HFFc6 (cell line): ENCODE data around the gene TFCP2L1. TPM values are rescaled to one million over a fixed set of nuclear protein-coding genes. Genes with fewer than 3 reads are reported as not detected.

Source experiments
- DNase-seq: peaks from one replicate; pipeline ENCODE4 v3.0.0-alpha.2; 2018
- H3K27ac Mint-ChIP-seq: 2 replicates; pipeline ENCODE4 v1.8.0; 2020; ENCODE audit warnings: mild to moderate bottlenecking, mixed read lengths
- H3K27me3 Mint-ChIP-seq: 2 replicates; pipeline ENCODE4 v1.8.0; 2021; ENCODE audit warnings: mild to moderate bottlenecking, moderate library complexity, mixed read lengths; ENCODE audit not compliant: insufficient read depth
- H3K36me3 Mint-ChIP-seq: 2 replicates; pipeline ENCODE4 v1.8.0; 2021; ENCODE audit warnings: low read depth, mixed read lengths
- H3K4me1 Mint-ChIP-seq: 2 replicates; pipeline ENCODE4 v1.8.0; 2020; ENCODE audit warnings: low read depth, mixed read lengths
- H3K4me3 Mint-ChIP-seq: 2 replicates; pipeline ENCODE4 v1.8.0; 2020; ENCODE audit warnings: mild to moderate bottlenecking, moderate library complexity, mixed read lengths
- H3K9me3 Mint-ChIP-seq: 2 replicates; pipeline ENCODE4 v1.8.0; 2020; ENCODE audit warnings: mild to moderate bottlenecking, mixed read lengths
- total RNA-seq, 6 experiments: library from RNA; stranded (reverse); fragmentation: NEBNext Ultra II Directional; extraction: Animal tissue kit (Norgen Biotek cat#: 25700); gene quantifications; 2 replicates in 1 of 6; 3 replicates in 5 of 6; pipeline ENCODE4 v1.2.3, GENCODE V29; 2021
- TF ChIP-seq, protein P1 (sequence below): fragments of 200-600 bp; sonication (generic); IDR thresholded peaks from 2 replicates; pipeline ENCODE4 v1.5.0; 2021; ENCODE audit warnings: antibody characterized with exemption, mild to moderate bottlenecking

The TFCP2L1 gene
- total RNA-seq, 6 experiments from 2014 or later = 0.03 TPM; not detected in 5

DNA sequence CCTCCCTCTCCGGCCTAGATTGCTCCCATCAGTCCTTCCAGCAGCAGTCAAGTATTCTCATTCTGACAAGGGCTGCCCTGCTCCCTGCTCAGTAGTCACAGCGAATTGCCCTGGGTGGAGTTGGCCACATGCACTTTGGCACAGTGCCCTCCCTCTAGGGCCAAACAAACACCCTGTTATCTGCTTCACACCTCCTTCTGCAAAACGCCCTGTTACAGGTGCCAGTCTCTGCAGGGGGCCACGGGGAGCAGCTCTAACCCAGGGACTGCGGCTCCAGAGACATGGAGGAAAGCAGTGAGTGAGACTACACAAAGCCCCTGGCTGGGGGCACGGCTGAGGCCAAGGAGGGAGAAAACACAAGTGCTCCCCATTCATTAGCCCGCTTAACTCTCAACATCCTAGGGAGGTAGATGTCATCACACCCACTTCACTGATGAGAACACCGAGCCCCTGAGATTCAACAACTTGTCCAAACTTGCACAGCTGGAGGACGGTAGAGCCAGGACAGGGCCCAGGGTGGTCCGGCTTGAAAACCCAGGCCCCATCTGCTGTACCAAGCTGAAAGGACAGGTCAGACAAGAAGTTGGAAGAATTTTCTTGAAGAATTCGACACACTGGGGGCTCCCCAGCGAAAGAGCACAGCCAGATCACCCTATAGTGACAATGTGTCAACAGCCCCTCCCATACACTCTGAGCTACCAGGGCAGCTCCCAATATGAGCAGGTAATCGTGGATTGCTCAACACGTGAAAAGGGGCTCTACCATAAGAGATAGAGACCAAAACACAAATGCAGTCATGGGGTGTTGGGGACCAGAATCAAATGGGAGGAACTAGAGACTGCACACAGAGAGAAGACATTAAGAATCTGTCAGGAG lies 8.7 kb upstream of the TFCP2L1 start:
- no peak overlapping the region for H3K27ac Mint-ChIP-seq
- TF ChIP-seq, protein P1, sequence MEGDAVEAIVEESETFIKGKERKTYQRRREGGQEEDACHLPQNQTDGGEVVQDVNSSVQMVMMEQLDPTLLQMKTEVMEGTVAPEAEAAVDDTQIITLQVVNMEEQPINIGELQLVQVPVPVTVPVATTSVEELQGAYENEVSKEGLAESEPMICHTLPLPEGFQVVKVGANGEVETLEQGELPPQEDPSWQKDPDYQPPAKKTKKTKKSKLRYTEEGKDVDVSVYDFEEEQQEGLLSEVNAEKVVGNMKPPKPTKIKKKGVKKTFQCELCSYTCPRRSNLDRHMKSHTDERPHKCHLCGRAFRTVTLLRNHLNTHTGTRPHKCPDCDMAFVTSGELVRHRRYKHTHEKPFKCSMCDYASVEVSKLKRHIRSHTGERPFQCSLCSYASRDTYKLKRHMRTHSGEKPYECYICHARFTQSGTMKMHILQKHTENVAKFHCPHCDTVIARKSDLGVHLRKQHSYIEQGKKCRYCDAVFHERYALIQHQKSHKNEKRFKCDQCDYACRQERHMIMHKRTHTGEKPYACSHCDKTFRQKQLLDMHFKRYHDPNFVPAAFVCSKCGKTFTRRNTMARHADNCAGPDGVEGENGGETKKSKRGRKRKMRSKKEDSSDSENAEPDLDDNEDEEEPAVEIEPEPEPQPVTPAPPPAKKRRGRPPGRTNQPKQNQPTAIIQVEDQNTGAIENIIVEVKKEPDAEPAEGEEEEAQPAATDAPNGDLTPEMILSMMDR = no peak
- H3K4me3 Mint-ChIP-seq = no peak overlapping the region
- H3K36me3 Mint-ChIP-seq = no peaks in the 10 kb centered on the region
- H3K4me1 Mint-ChIP-seq = no peaks in the 10 kb centered on the region
- peaks cover 28% of the 10 kb centered on the region for H3K27me3 Mint-ChIP-seq
- no peaks in the 10 kb centered on the region for H3K9me3 Mint-ChIP-seq
- DNase-seq = no peak

- Mint-ChIP-seq H3K9me3 (no peaks in the 10 kb centered on the region), H3K27ac (no peak overlapping the region), H3K4me3 (no peak overlapping the region), H3K36me3 (no peaks in the 10 kb centered on the region), H3K27me3 (peaks cover 42% of the 10 kb centered on the region), H3K4me1 (no peaks in the 10 kb centered on the region)
- TF ChIP-seq, protein P1 = no peak
- DNase-seq = no peak
Measured at GRCh38 chr2:121291251-121291580, 6.2 kb upstream of the TFCP2L1 start.

DNA sequence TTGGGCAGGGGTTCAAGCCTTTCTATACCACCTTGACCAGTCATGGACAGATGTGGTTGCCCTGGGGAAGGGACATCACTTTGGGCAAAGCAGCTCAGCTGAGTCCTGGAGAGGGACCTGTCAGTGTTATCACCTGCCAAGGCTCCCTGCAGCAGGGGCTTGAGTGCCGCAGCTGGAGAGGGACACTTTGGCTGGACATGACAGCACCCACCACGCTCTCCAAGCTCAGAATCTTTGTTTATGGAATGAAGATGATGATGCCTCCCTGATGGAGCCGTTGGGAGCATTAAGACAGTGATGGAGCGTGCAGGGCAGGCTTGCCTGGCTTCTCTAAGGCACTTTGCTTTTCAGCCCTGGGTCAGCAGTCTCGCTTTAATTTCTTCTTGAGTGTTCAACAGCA lies 4.3 kb upstream of the TFCP2L1 start:
- H3K4me3 Mint-ChIP-seq = no peak overlapping the region
- H3K27me3 Mint-ChIP-seq = peaks cover 48% of the 10 kb centered on the region
- TF ChIP-seq, protein P1 = no peak
- H3K4me1 Mint-ChIP-seq = no peaks in the 10 kb centered on the region; the same call in 1 of the 2 replicates
- DNase-seq = no peak
- no peak overlapping the region for H3K27ac Mint-ChIP-seq
- H3K9me3 Mint-ChIP-seq = no peaks in the 10 kb centered on the region
- H3K36me3 Mint-ChIP-seq = no peaks in the 10 kb centered on the region

GRCh38 chr2:121288454-121289231 lies 3.6 kb upstream of the TFCP2L1 start:
- Mint-ChIP-seq H3K9me3 (no peaks in the 10 kb centered on the region), H3K4me3 (no peak overlapping the region), H3K27ac (no peak overlapping the region), H3K27me3 (peaks cover 52% of the 10 kb centered on the region), H3K4me1 (no peaks in the 10 kb centered on the region; the same call in 1 of the 2 replicates), H3K36me3 (no peaks in the 10 kb centered on the region)
- TF ChIP-seq, protein P1 = no peak
- no peak for DNase-seq

DNA sequence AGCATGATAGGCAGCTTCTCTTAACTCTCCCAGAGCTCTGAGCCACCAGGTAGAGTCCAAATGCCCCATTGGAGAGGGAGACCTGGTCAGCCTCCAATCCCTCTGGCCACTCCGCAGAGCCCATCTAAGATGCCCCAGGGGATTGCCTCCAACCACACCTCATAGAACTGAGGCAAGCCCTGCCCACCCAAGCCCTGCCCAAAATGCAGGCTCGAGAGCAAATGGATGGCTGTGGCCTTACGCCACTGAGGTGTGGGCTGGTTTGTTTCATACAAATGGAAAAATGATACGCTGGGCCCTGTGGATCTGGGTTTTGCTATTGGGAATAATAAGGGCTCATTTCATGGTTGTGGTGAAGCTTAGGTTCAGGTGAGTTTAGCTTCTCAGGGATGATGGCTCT lies 3.0 kb upstream of the TFCP2L1 start:
- no peak for DNase-seq
- Mint-ChIP-seq H3K36me3 (no peaks in the 10 kb centered on the region), H3K4me1 (no peaks in the 10 kb centered on the region; the same call in 1 of the 2 replicates), H3K27me3 (peaks cover 53% of the 10 kb centered on the region), H3K27ac (no peak overlapping the region), H3K9me3 (no peaks in the 10 kb centered on the region), H3K4me3 (no peak overlapping the region)
- TF ChIP-seq, protein P1 = no peak
